Ureter (tissue), 1 donor: ENCODE results near the gene LSAMP. TPM values are rescaled to one million over a fixed set of nuclear protein-coding genes. Genes with fewer than 3 reads are reported as not detected.

Source experiments
- DNase-seq: peaks from one replicate; pipeline ENCODE4 v3.0.0-alpha.2; 2020; ENCODE audit warnings: low spot score
- total RNA-seq: library from RNA; stranded (reverse); gene quantifications from one replicate; pipeline ENCODE4 v1.2.4, GENCODE V29; 2023
- donor health status: DM: yes; HTN: yes; CAD: no.

LSAMP gene
- total RNA-seq, 1 donor from 2014 or later = 7.3 TPM

DNA sequence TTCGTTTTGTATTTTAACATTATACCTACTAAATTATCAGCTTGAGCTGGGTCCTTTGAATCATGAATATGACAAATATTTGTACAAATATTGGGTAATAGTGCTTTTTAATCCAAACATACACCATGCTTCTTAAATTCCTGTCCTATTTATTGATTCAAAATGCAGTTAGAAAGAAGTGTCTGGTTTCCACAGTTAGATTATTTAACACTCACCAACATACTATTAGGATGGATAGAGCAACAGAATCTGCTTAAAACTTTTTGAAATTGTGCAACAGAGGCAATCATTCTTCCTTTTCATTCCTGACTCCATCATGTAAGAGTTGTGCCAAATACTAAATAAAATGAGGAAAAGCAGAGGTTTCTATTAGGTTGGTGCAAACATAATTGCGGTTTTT is 281.2 kb downstream of the LSAMP start:
- no peak for DNase-seq

DNA sequence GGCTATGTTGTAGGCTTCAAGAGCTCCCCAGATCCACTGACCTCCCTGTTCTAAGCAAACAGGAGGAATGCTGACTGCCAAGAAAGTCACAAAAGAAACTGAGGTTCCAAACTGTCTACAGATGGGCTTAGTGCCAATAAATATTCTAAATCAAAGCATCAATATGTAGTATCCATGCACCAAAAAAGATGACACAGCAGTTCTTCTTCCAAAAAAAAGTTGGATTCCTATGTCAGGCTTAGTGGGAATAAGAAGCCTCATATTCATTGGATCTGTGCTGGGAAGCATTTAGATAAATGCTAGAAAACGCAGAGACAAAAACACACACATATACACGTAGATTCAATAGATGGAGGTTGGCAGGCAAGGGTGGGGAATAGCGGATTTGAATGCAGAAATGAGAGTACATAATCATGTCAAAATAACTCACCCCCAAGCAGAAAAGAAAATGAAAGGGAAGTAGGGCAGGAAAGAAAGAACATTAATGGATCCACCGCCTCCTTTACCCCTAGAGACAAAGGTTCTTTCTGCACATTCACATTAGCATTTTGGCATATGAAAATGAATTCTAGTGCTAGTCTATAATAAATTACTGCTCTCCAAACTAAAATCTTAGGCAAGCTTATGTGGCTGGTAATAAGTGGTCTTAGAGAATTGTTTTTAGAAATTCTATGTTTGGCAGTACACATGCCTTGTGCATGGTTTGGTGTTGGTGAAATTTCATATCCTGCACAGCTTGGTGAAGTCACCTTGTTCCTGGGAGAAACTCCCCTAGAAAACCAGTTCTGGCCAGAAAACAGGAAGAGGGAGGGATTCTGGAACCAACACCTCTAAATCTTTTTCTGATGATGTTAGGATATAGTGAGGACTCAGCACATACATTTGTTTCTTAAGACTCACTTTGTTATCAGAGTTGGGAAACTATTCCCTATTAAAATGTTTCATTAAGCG is 283.4 kb downstream of the LSAMP start:
- DNase-seq = no peak

DNA sequence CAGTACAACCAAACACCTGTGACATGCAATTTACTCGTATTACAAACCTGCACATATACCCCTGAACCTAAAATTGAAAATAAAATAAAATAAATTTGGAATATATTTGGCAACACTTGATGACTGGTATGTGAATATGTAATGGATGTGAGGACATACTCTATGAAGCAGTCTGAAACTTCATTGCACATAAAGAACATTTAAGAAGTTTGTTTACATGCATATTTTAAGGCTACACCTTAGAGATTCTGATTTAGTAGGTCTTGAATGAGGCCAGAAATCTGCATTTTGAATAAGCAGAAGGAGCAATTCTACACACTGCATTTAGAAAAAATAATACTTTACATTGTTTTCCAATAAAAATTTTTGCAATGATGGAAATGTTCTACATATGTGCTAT is 284.7 kb downstream of the LSAMP start:
- no peak for DNase-seq

DNA sequence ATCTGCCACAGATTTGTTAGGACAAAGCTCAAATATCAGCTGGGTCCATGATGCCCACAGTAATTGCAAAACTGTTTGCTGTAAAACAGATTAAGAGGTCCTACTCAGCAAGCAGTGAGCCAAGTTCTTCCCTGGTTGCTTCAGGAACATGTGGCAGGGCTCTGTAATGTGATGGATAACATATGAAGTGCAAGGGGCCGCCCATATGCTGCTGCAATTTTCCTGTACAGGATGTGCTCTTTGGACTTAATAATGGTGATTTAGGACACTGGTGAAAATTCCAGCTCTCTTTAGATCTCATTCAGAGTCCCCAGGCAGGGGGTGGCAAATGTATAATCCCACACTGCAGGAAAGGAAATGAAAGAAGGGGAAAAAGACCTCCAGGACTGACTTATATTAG is 289.4 kb downstream of the LSAMP start:
- DNase-seq = no peak

DNA sequence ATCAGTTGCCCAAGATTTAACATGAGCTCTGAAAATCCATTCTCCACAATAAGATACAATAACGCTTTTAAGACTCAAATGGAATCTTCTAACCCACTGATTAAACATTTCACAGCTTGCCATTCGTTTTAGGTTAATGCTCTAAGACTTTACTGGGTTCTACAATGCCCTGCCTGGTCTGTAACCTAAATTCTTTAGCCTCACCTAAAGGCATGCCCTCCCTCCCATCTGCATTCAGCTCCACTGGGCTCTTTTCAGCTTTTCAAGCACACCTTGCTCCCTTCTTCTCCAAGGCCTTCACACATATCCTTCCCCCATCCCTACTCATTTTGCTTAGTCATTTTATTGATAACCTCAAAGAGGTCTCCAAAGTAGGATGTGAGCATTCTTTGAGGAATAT is 290.9 kb downstream of the LSAMP start:
- DNase-seq = no peak

DNA sequence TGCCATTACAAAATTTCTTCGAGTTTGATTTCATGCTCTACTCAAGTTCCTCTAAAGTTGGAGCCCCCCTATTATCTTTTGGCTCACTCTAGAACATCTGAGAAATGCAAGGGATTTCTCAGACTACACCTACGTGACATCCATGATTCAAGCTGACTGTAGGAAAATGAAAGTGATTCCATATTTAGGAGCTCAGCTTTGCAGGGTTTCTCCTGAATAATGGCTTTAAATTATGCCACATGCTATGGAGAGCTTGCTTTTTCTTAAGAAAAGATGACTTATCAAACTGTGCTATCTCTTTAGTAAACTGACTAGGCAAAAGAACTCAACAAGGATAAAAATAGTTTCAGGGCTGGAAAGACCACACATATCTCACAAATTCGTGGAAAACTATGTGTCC is 292.1 kb downstream of the LSAMP start:
- DNase-seq = no peak

DNA sequence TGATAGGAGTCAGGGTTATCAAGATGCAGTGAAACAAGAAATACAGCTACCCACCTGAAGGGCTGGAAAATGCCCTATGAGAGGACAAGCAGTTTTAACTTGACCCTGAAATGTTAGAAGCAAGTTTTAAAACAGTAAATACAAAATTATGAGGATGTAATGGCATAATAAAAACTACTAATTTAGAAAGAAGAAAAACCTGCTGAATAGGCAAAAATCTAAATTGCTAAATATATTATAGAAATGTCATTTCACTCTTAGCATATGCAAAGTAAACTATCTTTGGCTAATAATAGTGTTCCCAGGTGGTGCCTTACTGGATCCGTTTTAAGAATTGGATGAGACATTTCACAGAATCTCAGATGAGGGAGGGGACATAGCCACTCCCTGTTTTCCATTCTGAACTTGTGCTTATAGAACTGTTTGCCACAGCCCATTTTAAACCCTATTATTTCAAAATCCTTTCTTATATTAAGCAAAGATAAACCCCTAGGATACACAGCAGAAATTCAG is 294.6 kb downstream of the LSAMP start:
- no peak for DNase-seq

DNA sequence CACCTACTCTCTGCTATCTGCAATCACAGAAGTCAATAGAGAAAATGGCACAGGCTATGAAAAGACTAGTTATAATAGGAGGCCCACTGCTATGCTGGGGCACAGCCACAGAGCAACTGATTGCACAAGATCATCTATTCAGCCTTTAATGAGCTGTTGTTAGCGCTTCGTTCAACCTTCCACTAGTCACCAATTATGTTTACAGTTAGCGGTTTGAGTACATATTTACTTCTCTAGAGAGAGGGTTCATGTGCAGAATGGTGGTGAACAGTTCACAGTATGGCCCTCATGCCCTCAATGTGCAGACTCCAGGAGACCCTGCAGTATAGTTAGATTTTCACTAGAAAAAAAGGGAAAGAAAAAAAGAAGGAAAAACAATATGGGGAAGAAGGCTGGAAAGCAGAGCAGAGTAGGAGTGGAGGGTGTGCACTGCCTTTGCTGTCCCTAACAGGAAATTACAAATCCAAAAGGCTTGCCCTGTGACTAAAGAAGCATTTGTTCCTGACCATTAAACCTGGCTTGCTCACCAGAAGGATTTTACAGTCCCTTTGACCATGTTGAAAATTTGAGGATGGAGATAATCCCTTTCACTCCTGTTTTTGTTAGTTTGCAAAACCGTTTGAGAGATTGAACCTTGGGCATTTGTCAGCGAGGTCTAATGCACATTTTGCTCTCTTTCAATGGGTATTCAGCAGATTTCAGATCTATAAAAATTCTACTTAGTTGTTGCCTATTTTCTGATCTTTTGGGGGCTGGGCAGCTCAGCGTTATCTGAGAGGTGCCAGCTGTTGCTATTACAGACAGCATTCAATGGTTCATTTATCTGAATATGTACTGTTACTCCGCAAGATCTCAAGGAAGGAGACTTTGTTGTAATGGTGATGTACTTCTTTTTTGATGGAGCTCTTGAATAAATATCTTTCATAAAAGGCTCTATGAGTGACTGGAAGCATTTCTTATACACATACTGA is 296.1 kb downstream of the LSAMP start:
- DNase-seq = no peak

DNA sequence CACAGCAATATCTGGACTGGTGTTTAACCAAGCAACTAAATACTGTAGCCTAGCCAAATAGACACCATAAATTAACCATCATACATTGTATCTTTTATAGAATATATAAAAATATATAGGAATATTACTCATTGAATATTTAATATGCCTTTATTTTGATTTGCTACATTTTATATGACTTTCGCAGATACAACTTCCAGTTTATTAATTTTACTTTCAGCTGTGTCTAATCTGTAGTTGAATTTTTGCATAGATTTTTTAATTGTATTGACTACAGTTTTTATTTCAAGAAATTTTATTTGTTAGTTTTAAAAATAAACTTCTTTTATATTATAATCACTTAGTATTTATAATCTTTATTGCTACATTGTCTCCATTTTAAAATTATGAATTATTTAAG is 299.7 kb downstream of the LSAMP start:
- no peak for DNase-seq

DNA sequence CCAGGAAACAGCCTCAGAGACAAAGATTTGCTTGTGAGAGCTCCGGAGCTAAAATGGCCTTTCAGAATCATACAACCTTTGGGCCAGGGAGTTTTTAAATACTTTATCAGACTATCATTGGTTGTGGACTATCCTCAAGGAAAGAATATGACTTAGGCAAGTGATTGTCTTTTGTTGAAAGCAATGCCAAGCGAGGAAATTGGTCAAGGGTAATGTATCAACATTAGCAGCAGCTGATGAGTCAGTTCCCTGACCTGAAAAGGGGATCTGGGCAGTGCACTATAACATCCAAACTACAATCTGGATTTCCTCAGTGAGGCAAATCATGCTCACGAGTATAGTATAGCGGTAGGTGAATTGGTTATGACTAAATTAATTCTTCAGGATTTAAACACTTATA is 303.6 kb downstream of the LSAMP start:
- DNase-seq = no peak

DNA sequence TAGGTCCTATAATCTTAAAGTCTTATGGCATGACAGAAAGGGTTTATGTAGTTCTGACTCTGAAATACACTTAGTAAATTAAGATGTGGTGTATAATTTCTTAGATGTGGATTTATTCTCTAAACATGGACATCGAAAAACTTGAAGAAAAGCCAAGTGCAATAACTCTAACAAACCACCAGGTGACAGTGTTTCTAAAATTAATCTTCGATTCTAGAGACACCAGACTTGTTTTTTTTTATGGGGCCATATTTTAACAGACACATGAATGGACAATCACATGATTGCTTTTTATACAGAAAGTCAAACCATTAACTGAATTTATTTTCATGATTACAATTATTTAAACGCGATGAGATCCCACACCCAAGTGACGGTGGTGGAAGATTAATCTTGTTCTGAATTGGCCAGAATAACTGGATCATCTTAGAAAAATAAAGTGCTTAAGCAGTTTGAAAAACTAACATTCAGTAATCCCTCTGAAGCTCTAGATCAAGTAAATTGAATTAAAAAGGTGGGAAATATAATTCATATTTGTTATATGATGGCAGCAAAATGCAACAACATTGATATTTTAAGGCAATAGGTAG is 305.1 kb downstream of the LSAMP start:
- no peak for DNase-seq

DNA sequence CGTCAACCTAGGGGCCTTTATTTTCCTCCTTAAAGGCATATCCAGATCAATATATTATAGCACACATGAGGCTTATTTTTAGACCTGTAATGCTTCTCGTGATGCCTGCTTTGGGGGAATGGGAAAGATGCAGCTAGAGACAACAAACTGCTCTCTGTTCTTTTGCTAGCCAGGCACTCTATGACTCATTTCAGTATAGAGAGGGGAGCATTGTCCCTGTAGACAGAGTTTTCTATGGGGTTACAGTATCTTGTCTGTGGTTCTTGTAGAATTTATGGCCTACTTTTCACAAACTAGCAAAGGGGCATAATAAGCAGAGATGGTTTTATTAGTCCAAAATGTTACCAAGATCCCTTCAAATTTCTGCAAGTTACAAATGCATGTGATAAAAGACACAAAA is 305.6 kb downstream of the LSAMP start:
- no peak for DNase-seq

DNA sequence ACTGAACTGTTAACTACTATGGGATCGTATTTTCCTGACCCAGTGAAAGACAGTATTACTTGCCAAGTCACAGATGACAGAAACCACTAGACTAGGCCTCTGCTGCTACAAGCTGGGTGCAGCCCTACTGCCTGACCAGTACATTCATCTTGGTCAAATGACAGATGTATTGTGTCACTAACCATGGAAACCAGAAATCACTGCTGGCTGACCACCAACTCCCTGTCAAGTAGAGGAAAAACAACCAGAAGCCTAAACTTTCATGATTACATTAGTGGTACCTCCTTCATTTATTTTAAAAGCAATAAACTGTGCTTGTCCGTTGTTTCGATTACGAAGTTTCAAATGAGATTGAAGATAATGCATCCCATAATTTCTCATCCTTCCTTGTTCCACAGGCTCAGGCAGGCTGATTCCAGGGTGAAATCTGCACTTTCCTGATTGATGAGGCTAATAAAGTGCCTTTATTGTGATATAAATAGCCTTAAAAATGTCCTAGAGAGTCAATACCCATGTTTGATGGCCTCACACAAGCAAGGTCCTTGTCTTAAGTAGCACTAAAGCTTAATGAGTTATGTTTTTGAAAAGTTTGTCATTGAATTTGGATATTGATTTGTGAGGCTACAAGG is 309.7 kb downstream of the LSAMP start:
- no peak for DNase-seq

DNA sequence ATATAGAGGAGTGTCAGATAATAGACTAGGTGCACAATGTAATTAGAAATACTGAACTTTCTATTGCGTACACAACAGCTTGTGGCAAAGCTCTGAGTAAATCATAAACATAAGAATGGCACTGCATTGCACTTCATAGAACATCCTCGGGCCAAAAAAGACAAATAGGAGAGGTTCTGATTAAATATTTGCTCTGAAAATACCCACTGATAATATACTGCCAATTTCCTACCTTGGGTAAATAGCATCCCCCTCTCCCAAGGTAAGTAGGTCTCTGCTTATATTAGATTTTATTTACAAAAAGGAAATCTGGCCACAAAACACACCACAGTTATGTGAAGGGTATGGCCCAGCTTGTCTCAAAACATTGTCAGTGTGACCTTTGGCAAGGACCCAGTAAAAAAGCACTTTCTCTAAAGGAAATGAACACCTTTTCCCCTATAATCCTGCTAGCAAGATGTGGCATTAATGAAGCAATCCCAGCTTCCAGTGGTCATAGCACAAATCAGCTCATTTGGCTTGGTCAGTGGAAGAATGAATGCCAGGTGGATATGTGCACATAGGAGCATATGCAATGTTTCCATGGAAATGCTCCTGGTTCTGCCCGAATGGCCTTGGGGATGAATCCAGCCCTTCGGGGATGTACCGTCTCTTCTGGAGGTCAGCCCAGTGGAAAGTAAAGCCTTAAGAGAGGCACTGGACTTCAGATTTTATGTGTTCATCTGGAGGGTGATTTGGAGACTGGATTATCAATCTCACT is 315.9 kb downstream of the LSAMP start:
- no peak for DNase-seq

DNA sequence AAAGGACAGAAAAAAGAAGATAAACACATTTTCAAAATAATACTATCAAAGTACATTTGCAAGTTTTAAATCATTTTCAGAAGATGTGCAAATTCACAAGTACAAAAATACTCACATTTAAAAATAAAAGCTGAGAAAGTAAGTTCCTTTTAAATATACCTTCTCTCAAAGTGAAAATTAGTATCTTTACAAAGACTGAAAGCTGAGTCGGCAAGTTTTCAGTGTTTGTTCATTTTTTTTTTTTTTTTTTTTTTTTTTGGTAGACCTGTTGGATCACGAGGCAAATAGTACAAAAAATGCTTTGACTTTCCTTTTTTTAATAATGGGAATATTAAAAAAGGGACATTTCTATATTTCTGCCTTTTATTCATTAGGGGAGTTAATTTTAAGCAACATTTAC is 317.8 kb downstream of the LSAMP start:
- no peak for DNase-seq

DNA sequence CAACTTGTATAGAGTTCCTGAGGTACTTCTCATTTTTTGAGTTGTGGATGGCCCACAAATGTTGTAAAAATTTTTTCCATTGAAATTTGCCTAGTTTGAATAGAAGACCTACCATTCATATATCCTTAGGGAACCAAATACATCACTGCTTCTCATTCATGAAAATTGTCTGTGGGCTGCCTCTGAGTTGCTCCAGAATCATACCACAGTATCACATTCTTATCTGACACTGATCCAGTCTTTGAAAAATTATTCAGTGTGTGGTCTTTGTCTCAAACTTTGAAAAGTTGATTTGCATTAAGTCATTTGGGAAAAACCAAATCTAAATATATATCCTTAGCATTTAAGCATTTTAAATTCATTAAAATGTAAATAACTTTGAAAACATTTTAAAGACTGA is 321.1 kb downstream of the LSAMP start:
- no peak for DNase-seq

DNA sequence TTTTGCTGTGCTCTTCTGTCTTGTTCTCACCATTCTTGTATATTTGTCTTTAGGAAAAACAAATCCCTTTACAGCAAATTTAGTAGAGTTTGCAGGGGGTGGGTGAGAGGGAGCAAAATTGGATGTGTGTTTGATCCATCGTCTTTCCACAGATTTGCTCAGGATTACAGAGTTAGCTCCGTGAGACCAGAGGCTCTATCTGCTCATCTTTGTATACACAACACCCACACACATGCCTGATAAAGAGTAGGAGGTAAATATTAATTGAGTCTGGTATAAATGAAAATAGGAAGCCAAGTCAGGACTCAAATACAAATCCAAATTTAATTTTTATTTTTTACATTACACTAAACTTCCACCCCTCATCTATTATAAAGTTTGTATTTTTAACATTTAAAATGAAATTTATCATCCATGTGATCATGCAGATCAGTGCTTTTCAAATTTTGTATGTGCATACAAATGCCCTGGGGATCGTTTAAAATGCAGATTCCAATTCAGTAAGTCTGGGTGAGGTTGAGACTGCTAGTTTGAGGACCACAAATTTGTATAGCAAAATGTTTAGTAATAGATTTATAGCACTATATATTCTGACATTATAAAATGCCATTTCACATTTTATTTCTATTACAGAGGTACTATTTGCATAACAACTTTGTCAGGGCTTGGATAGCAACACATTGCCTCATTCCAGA is 326.7 kb downstream of the LSAMP start:
- no peak for DNase-seq

DNA sequence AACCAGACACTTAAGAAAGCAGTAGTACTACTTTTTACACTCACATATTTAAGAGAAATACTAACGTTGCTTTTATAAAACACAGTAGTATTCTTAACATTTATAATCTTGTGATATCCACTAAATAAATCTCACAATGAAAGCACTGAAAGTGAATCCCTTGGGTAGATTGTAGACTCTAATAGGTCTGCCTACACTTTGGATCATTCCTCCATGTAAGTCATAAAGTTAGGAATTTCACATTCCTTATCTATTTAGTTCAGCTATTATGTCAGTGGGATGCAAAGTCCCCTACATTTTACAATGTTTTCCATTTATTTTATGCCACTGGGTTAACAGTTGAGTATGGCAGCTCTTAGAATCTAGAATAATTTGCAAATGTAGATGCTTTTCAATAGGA is 330.7 kb downstream of the LSAMP start:
- DNase-seq = no peak

DNA sequence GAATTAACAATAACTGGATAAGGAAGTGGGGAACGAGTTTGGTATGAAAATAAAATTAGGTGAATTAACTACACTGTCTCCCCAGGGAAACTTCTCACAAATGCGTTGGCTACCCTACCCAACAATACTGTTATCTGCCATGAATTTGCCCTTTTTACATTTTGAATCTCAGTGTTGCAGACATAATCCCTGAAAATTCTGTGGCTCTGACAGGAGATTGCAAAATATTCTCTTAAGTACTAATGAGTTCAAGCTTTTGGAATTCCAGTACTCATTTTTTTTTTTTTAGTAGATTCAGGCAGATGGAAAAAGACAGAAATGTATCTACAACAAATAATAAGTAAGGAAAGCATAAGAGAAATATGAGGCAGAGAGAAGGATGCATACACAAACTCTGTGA is 332.6 kb downstream of the LSAMP start:
- no peak for DNase-seq

DNA sequence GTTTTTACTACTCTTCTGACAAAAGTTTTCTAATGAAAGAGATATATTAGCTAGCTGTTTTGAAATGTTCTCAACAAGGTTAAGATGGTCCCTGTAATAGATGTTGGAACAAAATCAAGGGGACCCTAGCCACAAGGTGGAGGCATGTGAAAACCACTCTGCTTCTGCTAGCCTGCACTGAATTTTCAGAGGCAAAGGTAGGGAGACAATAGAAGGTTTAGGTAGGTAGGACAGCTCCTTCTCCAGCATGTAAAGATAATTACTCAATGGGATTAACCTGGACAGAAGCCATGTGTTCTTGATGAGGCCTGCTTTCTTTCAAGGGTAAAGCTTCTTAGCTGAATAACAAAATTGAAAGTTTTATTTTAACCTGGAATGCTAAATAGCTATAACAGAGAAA is 333.5 kb downstream of the LSAMP start:
- DNase-seq = no peak
